DMS153 (cell line): Measurements from ENCODE around the gene AOC3.

Experiments used
- DNase-seq: peaks from one replicate; lab custom pipeline; 2025; lab: John Stamatoyannopoulos, UW

The AOC3 gene, protein sequence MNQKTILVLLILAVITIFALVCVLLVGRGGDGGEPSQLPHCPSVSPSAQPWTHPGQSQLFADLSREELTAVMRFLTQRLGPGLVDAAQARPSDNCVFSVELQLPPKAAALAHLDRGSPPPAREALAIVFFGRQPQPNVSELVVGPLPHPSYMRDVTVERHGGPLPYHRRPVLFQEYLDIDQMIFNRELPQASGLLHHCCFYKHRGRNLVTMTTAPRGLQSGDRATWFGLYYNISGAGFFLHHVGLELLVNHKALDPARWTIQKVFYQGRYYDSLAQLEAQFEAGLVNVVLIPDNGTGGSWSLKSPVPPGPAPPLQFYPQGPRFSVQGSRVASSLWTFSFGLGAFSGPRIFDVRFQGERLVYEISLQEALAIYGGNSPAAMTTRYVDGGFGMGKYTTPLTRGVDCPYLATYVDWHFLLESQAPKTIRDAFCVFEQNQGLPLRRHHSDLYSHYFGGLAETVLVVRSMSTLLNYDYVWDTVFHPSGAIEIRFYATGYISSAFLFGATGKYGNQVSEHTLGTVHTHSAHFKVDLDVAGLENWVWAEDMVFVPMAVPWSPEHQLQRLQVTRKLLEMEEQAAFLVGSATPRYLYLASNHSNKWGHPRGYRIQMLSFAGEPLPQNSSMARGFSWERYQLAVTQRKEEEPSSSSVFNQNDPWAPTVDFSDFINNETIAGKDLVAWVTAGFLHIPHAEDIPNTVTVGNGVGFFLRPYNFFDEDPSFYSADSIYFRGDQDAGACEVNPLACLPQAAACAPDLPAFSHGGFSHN

DNA sequence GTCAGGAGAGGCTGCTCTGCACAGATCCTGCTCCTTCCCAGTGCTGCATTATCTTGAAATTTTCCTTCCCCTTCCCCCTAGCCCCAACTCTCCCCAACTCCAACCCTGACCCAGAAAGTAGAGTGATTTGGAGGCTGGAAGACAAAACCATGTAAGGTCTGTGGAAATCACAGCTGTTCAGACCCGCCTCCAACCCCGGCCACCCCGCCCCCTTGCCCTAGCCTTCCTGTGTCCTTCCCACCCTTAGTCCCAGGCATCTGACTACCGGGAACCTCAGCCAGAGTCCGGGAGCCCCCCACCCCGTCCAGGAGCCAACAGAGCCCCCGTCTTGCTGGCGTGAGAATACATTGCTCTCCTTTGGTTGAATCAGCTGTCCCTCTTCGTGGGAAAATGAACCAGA, at the start of gene AOC3:
Gene AOC3, plus strand, starts transcription at position 246 of the 400 bp plus-strand sequence. Its CDS starts 145 bp downstream, at position 391.
- no peak for DNase-seq

DNA sequence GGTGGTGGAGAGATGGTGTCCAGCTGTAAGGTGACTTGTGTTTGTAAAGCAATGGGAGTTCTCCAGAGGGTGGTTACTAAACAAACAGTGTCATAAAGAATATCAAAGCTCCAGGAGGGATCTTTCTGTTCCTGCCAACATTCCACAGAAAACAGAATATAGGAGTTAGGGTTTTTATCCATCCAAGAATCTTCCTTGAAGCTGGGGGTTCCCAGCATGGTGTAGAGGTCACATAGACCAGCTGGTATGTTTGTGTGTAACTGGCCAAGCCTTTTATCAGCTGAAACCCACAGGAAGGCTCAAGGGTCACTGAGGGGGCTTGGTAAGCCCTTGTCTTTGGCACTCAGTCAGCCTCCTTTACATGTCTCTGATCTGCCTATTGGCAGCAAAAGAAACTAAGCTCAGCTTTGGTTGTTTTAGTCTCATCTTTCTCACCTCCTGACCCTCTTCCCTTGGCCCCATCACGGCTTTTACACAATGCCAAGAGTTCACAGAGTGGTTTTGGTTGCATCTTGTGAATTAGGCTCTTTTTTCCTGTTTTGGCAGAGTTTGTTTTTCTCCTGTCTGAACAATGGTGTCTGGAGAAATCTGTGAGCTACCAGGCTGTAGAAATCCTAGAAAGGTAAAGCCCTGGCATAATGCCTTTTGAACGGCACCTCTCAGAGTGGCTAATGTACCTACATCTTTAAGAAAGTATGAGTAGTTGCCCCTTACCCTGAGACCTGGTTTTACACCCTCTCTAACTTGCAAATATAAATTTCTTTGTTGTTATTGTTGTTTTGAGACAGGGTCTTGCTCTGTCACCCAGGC, 47.7 kb upstream of the AOC3 start:
- DNase-seq = no peak

DNA sequence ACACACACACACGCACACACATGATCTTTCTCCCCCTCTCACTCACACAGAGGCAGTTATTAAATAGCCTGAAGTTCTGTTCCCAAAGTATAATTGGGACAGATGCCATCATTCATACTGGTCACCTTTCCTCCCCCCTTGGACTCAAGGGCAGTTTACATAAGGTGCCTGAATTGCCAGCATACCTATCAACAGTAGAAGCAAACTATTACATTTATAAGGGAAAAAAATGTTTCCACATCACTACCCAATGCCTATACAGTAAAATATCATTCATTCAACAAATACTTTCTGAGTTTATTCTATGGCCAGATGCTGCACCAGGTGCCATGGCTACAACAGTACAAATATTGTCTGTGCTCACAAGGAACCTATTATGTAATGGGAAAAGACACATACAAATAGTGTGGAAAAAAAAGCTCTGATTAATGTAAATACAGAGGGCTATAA, 46.1 kb upstream of the AOC3 start:
- peak; percentile 62 for DNase-seq

DNA sequence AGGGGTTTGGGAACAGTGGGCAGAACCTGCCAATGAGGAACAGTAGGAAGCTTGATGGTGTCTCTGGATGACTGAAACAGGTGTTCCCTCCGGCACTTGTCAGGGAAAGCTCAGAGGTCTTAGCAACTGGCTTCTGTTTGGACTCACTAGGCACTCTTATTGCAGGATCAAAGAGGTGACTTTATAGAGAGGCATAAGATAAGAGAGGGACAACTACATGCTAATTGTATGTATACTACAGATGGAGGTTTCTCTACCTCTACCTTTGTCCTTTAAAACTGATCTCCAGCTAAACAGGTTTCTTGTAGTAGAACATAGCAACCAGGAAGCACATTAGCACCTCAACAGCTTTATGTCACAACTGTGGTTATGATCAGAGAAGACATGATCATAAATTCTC, 44.8 kb upstream of the AOC3 start:
- DNase-seq = no peak

DNA sequence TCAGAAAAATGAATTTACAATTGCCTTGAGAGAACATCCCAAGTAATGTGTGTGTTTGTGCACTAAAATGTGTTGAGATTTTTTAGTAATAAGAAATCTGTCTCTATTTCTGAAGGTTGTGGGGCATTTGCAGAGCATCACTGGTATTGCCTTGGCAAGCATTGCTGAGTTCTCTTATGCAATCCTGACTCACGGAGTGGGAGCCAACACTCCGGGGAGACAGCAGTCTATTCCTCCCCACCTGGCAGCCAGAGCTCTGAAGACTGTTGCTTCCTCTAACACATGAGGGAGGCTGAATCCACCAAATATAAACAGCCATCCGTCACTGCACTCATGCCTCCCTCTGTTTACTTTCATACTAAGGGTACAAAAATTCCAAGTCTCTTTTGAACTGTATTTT, 41.7 kb upstream of the AOC3 start:
- DNase-seq = no peak

DNA sequence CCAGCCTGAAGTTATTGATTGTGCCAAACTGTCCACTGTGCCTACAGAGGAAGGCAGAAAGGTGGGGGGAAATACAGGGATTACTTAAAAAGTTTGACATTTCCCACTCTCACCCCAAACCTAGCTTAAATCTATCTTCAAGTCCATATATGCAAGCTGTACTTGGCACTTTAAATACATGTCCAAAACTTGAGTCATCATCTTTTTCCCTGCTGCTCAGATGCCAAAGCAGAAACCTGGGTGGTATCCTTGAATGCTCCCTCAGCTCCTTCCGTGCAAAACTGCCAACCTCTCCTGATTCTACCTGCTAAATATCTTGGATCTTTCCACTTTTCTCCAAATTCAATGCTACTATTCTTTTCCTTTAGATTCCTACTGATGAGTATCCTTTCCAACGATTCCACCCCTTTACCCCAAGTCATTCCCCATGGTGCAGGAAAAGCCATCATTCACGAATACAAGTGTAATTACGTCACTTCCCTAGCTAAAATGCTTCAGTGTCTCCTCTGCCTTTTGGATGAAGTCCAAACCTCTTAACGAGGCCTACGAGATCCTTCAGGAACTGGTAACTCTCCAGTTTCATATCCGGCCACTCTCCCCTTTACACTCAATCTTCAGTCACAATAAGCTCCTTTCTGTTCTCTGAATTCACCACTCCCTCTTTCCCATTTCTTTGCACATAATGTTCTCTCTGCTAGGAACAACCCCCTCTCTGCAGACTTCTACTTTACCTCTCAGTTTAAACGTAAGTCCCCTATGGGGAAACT, 36.2 kb upstream of the AOC3 start:
- DNase-seq = peak; percentile 6

DNA sequence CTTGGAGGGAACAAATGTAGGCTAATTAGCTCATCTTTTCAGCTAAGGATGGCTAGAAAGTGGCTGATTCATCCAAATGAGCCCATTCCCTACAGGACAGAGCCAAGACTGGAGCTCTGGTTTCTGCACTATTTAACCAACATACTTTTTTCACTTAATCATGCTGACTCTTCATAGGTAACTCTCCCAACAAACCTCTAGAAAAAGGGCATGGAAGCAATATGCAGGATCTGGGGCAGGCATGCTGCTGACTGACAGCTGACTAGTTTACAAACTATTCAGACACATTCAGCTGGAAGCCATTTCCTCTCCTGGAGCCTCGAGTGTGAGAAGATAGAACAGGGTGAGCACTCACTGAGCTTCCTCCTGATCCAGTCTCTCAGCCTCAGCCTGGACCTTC, 33.1 kb upstream of the AOC3 start:
- DNase-seq = no peak

DNA sequence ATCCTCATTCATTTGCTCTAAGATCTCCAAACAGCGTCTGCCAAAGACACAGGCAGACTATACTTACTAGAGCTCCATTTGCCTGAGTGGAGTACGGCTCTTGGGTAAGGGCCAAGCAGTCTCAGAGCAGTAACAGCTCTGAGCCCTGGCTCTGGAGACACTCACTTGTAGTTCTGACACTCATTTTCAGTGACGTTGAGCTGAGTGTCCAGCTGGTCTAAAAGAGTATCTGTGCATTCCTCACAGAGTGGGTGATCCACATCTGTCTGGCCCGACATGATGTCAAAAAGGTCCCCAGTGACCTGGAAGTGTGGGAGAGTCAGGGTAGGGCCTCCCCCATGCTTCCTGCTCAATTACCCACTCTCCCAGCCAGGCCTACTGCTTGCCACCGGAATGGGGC, 32.6 kb upstream of the AOC3 start:
- DNase-seq = no peak

DNA sequence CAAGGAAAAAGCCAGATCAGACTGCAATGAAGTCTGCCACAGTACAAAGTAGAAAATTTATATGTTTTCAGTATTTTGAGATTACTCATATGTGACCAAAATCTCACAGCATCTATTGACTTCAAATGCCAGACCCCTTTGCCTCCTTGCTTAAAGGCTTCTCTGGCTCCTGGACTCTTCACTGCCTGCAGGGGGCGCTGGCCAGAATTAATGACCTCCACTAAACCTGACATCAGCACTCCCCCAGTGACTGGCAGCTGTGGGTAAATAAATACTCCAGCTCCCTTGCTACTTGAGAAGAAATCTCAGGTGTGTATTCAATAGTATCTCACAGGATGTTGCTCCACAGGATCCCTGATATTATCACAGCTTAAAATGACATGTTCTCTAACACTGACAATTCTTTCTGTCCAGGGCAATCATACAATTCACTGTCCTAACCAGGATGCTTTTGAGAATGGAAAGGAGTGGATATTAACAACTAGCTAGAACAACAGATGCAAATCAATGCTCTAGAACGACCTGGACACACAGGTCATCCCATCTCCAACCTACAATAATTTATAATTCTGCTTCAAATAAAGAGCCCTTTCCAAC, 31.0 kb upstream of the AOC3 start:
- peak; percentile 60 for DNase-seq

DNA sequence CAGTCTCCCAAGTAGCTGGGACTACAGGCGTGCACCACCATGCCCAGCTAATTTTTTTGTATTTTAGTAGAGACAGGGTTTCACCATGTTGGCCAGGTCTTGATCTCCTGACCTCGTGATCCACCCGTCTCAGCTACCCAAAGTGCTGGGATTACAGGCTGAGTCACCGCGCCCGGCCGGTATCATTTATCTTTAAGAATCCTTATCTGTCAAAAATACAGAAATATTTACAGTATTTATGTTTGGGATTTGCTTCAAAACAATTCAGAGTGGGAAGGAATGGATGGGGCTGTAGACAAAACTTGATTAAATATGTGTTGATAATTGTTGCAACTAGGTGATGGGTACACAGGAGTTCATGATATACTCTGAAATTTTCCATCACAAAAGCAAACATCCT, 29.8 kb upstream of the AOC3 start:
- DNase-seq = no peak

DNA sequence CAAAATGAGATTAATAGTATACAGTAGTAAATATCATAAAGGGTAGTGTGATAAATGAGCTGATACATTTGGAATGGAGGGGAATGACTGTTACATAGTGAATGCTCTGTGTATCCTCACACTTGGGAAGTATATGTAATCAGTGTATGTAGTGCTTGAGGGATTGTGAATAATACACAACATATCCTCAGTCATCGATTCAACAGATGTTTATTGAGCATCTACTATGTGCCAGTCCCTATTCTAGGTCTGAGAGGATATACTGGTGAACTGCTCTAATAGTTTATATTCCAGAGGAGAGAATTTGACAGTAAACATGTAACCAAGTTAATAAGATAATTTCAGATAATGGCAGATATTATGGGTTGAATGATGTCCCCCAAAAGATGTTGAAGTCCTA, 23.5 kb upstream of the AOC3 start:
- DNase-seq = no peak

DNA sequence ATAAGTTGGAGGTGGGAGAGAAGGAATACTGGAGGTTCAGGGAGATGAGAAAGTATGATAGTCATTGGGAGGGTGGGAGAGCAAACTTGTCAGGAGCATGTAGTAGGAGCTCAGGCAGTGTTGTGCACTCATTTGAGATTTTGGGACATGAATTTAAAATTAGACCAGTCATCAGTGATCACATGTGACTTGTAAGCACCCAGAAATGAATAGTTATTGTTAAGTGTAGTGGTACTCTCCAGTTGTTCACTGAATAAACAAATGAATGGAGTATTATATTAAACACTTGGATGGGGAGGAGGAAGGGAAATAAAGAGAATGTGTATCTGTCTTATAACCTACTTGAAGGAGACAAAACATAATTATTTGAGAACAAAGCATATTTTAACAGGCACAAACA, 20.0 kb upstream of the AOC3 start:
- DNase-seq = no peak

DNA sequence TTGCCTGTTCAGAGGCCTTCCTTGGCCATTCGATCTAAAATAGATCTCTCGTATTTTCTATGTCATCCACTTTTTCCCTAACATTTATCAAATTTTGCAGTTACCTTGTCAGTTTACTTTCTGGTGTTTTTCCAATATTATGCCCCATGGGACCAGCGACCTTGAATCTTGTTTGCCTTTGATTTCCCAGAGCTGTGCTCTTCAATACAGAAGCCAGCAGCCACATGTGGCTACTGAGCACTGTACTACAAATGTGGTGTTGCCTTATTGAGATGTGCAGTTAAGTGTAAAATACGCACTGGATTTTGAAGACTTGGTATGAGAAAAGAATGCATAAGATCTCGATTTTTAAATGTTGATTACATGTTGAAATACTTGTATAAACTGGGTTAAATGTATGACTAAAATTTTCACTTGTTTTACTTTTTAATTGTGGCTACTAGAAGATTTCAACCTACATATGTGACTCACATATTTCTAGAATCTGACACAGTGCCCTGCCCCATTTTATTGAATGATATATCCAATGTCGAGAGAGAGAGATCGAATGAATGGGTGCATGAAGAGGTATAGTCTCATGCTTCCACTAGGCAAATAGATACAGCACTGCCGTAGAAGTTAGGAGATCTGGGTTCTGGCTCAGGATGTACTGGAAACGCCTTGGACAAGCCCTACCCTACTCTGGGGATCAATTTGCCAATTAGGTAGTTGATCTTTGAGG, 18.6 kb upstream of the AOC3 start:
- DNase-seq = no peak

DNA sequence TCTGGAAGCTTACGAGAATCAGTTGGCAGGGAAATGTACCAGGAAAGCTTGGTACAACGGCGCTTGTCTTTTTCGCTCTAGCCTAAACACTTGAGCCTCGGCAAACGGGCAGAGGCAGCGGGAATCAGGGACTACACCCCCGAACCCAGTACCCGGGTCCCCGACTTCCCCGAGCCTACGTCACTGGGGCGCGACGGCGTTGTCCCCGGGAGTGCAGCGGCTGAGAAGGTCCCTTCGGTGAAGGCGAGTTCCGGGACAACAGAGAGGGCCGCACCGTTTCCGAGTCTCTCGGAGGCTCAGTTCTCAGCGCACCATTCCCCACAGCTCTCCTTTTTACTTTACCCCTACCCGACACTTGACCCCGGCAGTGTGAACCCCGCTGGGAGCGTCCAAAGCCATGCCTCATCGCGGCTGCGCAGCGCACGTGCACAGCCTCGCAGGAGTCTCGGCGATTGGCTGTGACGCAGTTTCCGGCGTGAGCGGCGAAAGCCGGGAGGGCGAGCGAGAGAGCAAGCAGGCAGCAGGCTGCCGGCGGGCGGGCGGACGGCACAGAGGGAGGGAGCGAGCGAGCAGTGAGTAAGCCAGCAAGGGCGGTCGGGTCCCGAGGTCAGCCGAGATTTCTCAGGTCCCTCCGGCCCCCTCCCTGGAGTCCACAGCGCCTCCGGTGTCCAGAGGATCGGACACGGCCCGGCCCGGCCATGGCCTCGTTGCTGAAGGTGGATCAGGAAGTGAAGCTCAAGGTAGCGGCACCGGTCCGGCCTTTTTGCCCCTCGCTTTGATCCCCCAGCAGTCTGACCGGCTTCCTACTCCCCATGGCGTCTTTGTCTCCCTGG, 17.8 kb upstream of the AOC3 start, which contains the start of gene PSME3:
Gene PSME3, plus strand, starts transcription at position 464 of the 833 bp plus-strand sequence. Its CDS starts 235 bp downstream, at position 699.
- DNase-seq = peak; percentile 71

DNA sequence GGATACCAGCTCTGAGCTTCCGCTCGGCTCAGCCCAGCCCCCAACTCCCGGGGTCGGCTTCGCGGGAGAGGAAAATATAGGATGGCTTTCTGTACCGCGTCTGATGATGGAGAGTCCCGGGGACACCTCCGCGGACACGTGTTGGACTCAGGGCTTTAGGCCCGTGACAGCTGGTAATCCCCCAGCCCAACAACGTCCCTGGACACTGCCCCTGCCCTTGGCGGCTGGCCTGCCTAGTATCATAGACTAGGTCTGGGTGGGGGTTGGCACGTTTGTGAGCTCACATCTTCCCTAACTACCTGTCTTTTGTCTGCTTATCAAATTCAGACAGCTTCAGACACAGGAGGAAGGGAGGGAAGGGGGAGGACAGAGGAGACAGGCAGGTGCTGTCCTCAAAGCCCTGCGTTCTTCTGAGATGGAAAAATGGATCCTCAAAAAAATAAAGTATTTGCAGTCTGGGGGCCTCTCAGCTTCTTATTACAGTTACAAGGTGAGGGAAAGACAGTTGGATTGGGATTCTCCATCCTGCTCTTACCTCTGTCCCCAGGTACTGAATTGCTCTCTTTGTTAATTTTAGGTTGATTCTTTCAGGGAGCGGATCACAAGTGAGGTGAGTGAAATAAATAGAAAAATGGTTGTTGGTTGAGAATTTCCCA, 17.1 kb upstream of the AOC3 start:
- DNase-seq = no peak

DNA sequence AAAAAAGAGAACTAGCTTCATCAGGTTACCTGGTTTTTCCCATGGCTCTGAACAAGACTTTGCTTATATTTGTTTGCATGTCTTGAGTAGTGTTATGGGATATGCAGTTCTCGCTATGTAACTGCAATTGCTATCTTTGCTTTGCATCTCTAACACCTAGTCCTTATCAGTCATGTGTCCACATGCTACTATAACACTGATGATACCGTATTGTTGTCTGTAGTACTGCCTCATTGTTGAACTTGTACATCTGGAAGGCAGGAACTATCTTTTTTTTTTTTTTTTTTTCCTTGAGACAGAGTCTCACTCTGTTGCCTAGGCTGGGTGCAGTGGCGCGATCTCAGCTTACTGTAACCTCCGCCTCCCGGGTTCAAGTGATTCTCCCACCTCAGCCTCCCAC, 15.3 kb upstream of the AOC3 start:
- DNase-seq = no peak

DNA sequence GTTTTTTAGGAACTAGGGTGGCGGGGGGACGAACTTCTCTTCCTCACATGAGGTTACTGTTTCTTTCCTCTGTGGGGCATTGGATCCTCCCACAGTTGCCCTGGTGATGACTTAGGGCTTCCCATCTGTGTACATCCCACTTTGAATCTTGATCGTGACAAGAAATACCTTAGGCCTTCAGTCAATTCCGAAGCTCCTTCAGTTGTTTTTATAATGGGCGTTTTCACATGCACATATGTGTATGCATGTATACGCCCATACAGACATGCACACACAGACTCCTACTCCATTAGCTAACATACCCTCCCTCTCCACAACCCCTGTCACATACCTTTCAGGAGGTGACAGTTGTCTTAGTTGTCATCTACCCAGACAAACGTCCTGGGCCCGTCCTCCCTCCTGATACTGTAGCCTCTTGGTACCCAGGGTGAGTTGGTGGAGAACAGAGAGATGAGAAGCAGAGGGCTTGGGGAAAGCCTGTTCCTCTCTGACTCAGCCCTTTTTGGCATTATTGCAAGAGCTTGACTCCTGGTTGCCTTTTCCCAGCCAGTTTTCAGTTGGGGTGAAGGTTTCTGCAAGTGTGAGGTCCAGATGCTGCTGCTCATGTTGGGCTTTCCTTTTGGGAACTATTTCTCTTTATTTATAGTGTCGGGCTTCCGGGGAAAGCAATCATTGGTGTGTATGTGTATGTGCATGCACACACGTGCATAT, 8.9 kb upstream of the AOC3 start:
- DNase-seq = no peak

DNA sequence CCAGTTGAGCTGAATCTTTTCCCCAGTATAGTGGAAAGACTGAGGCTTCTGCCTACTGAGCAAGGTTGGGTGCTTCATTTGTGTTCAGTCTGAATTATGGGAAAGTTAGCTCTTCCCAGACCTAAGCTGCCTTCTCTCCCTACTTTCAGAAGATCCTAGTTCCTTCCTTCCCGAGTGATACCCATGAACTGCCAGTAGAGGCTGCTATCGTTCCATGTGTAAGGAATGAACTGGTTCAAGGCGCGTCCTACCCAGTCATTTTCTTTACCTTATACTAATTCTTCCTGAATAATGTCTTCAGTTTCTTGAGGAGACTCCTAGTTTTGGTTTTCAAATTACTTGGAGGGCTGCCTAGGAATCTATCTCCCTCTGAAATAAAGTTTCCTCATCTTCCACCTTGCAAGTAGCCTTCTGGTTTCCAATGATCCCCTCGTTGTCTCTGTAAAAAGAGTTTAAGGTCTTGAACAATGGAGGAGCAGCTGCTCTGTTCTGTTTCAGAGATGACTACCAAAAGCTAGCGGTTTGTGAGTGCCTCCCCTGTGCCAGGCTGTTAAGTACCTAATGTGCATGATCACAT, 7.6 kb upstream of the AOC3 start:
- peak; percentile 47 for DNase-seq
